HepG2 (cell line): Measurements from ENCODE around the gene IFIT2. TPM values are rescaled to one million over a fixed set of nuclear protein-coding genes. Genes with fewer than 3 reads are reported as not detected.

Experiments
- ARNT ChIP-seq: fragments of 450-650 bp; IDR thresholded peaks from 2 replicates; pipeline ENCODE4 v1.6.1; 2017
- ATF1 ChIP-seq: IDR thresholded peaks from 2 replicates; pipeline ENCODE4 v1.6.1; 2016; ENCODE audit warnings: mild to moderate bottlenecking, control low read depth
- ATF7 ChIP-seq, 2 experiments: fragments of 450-650 bp in 1 of 2; sonication (generic) in 1 of 2; formaldehyde crosslinking in 1 of 2; IDR thresholded peaks; 2 replicates each; pipeline versions ENCODE4 v1.4.0 to v1.6.1; 2016 to 2020; ENCODE audit warnings: antibody characterized with exemption in 1 of 2, mild to moderate bottlenecking in 1 of 2, missing genetic modification reagents in 1 of 2
- DNMT1 ChIP-seq: sonication (generic); formaldehyde crosslinking; IDR thresholded peaks from 2 replicates; pipeline ENCODE4 v1.5.1; 2020; ENCODE audit warnings: mild to moderate bottlenecking, missing genetic modification reagents
- FLYWCH1 ChIP-seq: sonication (generic); formaldehyde crosslinking; IDR thresholded peaks from 2 replicates; pipeline ENCODE4 v1.8.1; 2023; ENCODE audit warnings: mild to moderate bottlenecking, missing genetic modification reagents
- GRHL1 ChIP-seq: sonication (generic); formaldehyde crosslinking; conservative IDR thresholded peaks from 2 replicates; pipeline ENCODE4 v1.8.0; 2022; ENCODE audit warnings: missing genetic modification reagents
- GTF3A ChIP-seq: sonication (generic); formaldehyde crosslinking; conservative IDR thresholded peaks from 2 replicates; pipeline ENCODE4 v1.4.0; 2020; ENCODE audit warnings: mild to moderate bottlenecking, missing genetic modification reagents
- HNF4A ChIP-seq: sonication (generic); formaldehyde crosslinking; IDR thresholded peaks from 2 replicates; pipeline ENCODE4 v1.4.0; 2020; ENCODE audit warnings: missing genetic modification reagents
- HOXA3 ChIP-seq: sonication (generic); formaldehyde crosslinking; IDR thresholded peaks from 2 replicates; pipeline ENCODE4 v1.5.0; 2020; ENCODE audit warnings: missing genetic modification reagents
- HOXA7 ChIP-seq: sonication (generic); formaldehyde crosslinking; IDR thresholded peaks from 2 replicates; pipeline ENCODE4 v1.8.1; 2022; ENCODE audit warnings: mild to moderate bottlenecking, missing genetic modification reagents, moderate library complexity
- IKZF1 ChIP-seq: fragments of 450-650 bp; IDR thresholded peaks from 2 replicates; pipeline ENCODE4 v1.7.1; 2016
- ISL2 ChIP-seq: sonication (generic); formaldehyde crosslinking; IDR thresholded peaks from 2 replicates; pipeline ENCODE4 v1.5.0; 2020; ENCODE audit warnings: missing genetic modification reagents
- KAT8 ChIP-seq: IDR thresholded peaks from 2 replicates; pipeline ENCODE4 v1.6.1; 2016; ENCODE audit warnings: missing genetic modification reagents, missing compliant biosample characterization
- KDM6A ChIP-seq: IDR thresholded peaks from 2 replicates; pipeline ENCODE4 v1.6.1; 2016; ENCODE audit warnings: low read depth
- NR3C1 ChIP-seq: sonication (generic); formaldehyde crosslinking; IDR thresholded peaks from 2 replicates; pipeline ENCODE4 v1.4.0; 2020; ENCODE audit warnings: missing genetic modification reagents
- RAD21 ChIP-seq: fragments of 450-650 bp; formaldehyde crosslinking; IDR thresholded peaks from 2 replicates; pipeline ENCODE4 v1.5.0; 2020; ENCODE audit warnings: mild to moderate bottlenecking
- RBAK ChIP-seq: sonication (generic); formaldehyde crosslinking; IDR thresholded peaks from 2 replicates; pipeline ENCODE4 v1.5.1; 2020; ENCODE audit warnings: mild to moderate bottlenecking, missing genetic modification reagents
- RORA ChIP-seq: sonication (generic); formaldehyde crosslinking; IDR thresholded peaks from 2 replicates; pipeline ENCODE4 v1.5.0; 2020; ENCODE audit warnings: mild to moderate bottlenecking, missing genetic modification reagents, moderate library complexity
- USF2 ChIP-seq, 2 experiments: sonication (generic) in 1 of 2; formaldehyde crosslinking in 1 of 2; IDR thresholded peaks; 2 replicates each; pipeline versions ENCODE4 v1.5.1 to v1.6.1; 2011 to 2020; ENCODE audit warnings: borderline replicate concordance in 1 of 2, low read depth in 1 of 2, low read length in 1 of 2, mild to moderate bottlenecking in 1 of 2, missing genetic modification reagents in 1 of 2, moderate library complexity in 1 of 2
- ZNF24 ChIP-seq: fragments of 450-650 bp; IDR thresholded peaks from 2 replicates; pipeline ENCODE4 v1.6.1; 2017; ENCODE audit warnings: antibody characterized with exemption, mild to moderate bottlenecking
- ZNF430 ChIP-seq: sonication (generic); formaldehyde crosslinking; IDR thresholded peaks from 2 replicates; pipeline ENCODE4 v1.9.0; 2021; ENCODE audit warnings: mild to moderate bottlenecking, missing genetic modification reagents
- ZNF446 ChIP-seq: sonication (generic); formaldehyde crosslinking; IDR thresholded peaks from 2 replicates; pipeline ENCODE4 v1.5.0; 2020; ENCODE audit warnings: mild to moderate bottlenecking, missing genetic modification reagents
- ZNF552 ChIP-seq: sonication (generic); formaldehyde crosslinking; IDR thresholded peaks from 2 replicates; pipeline ENCODE4 v1.9.0; 2022; ENCODE audit warnings: missing genetic modification reagents, mild to moderate bottlenecking, borderline replicate concordance
- ZNF564 ChIP-seq: sonication (generic); formaldehyde crosslinking; IDR thresholded peaks from 2 replicates; pipeline ENCODE4 v1.8.1; 2023; ENCODE audit warnings: mild to moderate bottlenecking, missing genetic modification reagents
- ZNF589 ChIP-seq: sonication (generic); formaldehyde crosslinking; conservative IDR thresholded peaks from 2 replicates; pipeline ENCODE4 v1.8.0; 2022; ENCODE audit warnings: mild to moderate bottlenecking, moderate library complexity, missing genetic modification reagents
- ZNF629 ChIP-seq: sonication (generic); formaldehyde crosslinking; conservative IDR thresholded peaks from 2 replicates; pipeline ENCODE4 v1.5.0; 2020; ENCODE audit warnings: missing genetic modification reagents
- ZSCAN30 ChIP-seq: sonication (generic); formaldehyde crosslinking; IDR thresholded peaks from 2 replicates; pipeline ENCODE4 v1.5.0; 2020; ENCODE audit warnings: mild to moderate bottlenecking, missing genetic modification reagents
- polyA plus RNA-seq, 8 experiments: library from polyadenylated mRNA; depleted of rRNA in 3 of 8; stranded (reverse) in 7 of 8; unstranded in 1 of 8; fragments of >200 nt; fragmentation: Illumina TruSeq in 4 of 8; extraction: Trizol in 4 of 8; gene quantifications; 2 replicates each; pipeline versions ENCODE4 v1.2.1 to v1.2.3, GENCODE V29; 2011 to 2016; ENCODE audit warnings: low read depth in 4 of 8, missing spikeins in 1 of 8, mixed read lengths in 1 of 8; ENCODE audit not compliant: insufficient read depth in 1 of 8
- total RNA-seq, 5 experiments: library from RNA; depleted of rRNA; stranded (reverse); fragments of >200 nt; fragmentation: Illumina TruSeq; extraction: Trizol; gene quantifications; 2 replicates each; pipeline ENCODE4 v1.2.3, GENCODE V29; 2016; ENCODE audit warnings: low read depth in 1 of 5
- TF ChIP-seq, protein P1 (sequence below): sonication (generic); formaldehyde crosslinking; IDR thresholded peaks from 2 replicates; pipeline ENCODE4 v1.5.0; 2020; ENCODE audit warnings: missing genetic modification reagents, mild to moderate bottlenecking, borderline replicate concordance

The IFIT2 gene
- total and polyA plus RNA-seq, 2 of the 13 experiments (the other 11 are each of a cell fraction or from before 2014, with no cell fraction given) = 0.04 to 0.15 TPM

GRCh38 chr10:89269433-89270152, 32.3 kb upstream of the IFIT2 start (continued):
- no peak for TF ChIP-seq USF2 (IDR thresholded peaks at IDR 0.05; ENCODE audit: low read depth, low read length)
- TF ChIP-seq USF2 (CRISPR knock-in tag; IDR thresholded peaks at IDR 0.05; ENCODE audit: borderline replicate concordance) = no peak
- TF ChIP-seq ISL2 = no peak
- no peak for TF ChIP-seq NR3C1 (CRISPR knock-in tag)
- no peak for TF ChIP-seq HOXA7 (CRISPR knock-in tag)
- no peak for TF ChIP-seq HOXA3 (CRISPR knock-in tag)
- no peak for TF ChIP-seq RAD21 (CRISPR knock-in tag)
- TF ChIP-seq ZNF24 = no peak
- no peak for TF ChIP-seq IKZF1
- TF ChIP-seq GRHL1 (CRISPR knock-in tag) = no peak
- peak; percentile 67 for TF ChIP-seq ATF7 (IDR thresholded peaks at IDR 0.05)
- no peak for TF ChIP-seq ATF7 (CRISPR knock-in tag; IDR thresholded peaks at IDR 0.05)
- peak; percentile 92 for TF ChIP-seq HNF4A (CRISPR knock-in tag)
- TF ChIP-seq ZNF564 (CRISPR knock-in tag) = no peak
- no peak for TF ChIP-seq ATF1
- TF ChIP-seq, protein P1, sequence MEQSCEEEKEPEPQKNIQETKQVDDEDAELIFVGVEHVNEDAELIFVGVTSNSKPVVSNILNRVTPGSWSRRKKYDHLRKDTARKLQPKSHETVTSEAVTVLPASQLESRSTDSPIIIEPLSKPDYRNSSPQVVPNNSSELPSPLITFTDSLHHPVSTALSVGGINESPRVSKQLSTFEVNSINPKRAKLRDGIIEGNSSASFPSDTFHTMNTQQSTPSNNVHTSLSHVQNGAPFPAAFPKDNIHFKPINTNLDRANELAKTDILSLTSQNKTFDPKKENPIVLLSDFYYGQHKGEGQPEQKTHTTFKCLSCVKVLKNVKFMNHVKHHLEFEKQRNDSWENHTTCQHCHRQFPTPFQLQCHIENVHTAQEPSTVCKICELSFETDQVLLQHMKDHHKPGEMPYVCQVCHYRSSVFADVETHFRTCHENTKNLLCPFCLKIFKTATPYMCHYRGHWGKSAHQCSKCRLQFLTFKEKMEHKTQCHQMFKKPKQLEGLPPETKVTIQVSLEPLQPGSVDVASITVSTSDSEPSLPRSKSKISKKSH (CRISPR knock-in tag) = no peak
- TF ChIP-seq ZNF629 (CRISPR knock-in tag) = 0 out of 2 replicates have a peak, but pooled peaks have one; percentile 11
- TF ChIP-seq RORA (CRISPR knock-in tag) = no peak
- no peak for TF ChIP-seq ZNF446
- no peak for TF ChIP-seq ZNF430 (CRISPR knock-in tag)
- TF ChIP-seq ZNF552 = no peak
- TF ChIP-seq DNMT1 (CRISPR knock-in tag) = no peak
- TF ChIP-seq ZSCAN30 (CRISPR knock-in tag) = no peak
- 0 out of 2 replicates have a peak, but pooled peaks have one; percentile 29 for TF ChIP-seq KDM6A
- no peak for TF ChIP-seq ARNT
- no peak for TF ChIP-seq RBAK (CRISPR knock-in tag)
- 0 out of 2 replicates have a peak, but pooled peaks have one; percentile 36 for TF ChIP-seq KAT8 (CRISPR knock-in tag)
- TF ChIP-seq GTF3A (CRISPR knock-in tag) = no peak
- no peak for TF ChIP-seq ZNF589 (CRISPR knock-in tag)
- no peak for TF ChIP-seq FLYWCH1 (CRISPR knock-in tag)
